CD4-positive, alpha-beta T cell treated with Interleukin-17A for 4 hours (primary cell): ENCODE results near the gene CHCHD3.
"Not testable (repeated sequence)": the region's sequence is repeated elsewhere in the genome, so short reads cannot be mapped to it uniquely, and the experiment has no call there.

Source experiments
- DNase-seq: peaks from one replicate; pipeline ENCODE4 v3.0.0-alpha.2; 2020; ENCODE audit warnings: mixed read lengths

Gene CHCHD3

DNA sequence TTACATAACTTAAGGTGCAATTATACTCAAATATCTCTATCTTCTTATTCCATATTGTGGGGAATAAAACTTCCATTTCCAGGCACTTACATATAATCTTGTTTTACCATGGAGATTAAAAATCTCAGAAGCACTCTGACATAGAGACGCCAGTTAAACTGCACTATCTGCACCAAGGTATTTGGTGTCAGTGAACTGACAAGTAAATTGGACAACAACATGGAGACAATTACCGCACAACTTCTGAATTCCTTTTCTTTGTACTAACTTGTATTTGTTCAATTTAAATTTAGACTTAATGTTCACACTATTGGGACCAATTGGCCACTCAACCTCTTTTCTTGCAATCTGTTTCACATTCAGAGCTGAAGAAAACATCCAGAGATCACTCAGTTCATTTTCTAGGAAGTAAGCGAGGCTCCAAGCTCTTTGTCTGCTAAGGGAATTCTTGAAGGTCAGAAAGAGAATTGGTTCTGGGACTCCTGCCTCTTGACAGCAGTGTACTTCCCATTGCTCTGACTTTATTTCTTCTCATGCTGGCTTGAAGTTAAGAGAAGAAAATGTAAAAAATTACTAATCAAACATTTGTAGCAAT is 184.7 kb downstream of the CHCHD3 start:
- no peak for DNase-seq

DNA sequence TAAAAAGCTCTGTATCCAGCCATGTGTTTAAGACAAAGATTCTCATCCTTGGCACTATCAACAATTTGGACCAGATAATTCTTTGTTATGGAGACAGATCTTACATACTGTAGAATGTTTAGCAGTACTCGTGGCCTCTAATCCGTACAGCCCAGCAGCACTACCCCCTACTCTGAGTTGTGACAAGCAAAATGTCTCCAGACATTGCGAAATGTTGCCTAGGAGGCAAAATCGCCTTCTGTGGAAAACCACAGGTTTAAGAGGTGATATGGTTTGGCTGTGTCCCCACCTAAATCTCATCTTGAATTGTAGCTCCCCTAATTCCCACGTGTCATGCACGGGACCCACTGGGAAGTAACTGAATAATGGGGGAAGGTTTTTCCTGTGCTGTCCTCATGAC is 186.7 kb downstream of the CHCHD3 start:
- DNase-seq, result no peak

DNA sequence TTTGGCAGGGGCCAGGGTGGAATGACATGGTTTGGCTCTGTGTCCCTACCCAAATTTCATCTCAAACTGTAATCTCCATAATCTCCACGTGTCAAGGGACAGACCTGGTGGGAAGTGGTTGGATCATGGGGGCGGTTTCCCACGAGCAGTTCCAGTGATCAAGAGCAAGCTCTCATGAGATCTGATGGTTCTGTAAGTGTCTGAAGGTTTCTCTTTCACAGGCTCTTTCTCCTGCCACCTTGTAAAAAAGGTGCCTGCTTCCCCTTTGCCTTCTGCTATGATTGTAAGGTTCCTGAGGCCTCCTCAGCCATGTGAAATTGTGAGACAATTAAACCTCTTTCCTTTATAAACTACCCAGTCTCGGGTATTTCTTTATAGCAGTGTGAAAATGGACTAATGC is 188.3 kb downstream of the CHCHD3 start:
- DNase-seq, result no peak

DNA sequence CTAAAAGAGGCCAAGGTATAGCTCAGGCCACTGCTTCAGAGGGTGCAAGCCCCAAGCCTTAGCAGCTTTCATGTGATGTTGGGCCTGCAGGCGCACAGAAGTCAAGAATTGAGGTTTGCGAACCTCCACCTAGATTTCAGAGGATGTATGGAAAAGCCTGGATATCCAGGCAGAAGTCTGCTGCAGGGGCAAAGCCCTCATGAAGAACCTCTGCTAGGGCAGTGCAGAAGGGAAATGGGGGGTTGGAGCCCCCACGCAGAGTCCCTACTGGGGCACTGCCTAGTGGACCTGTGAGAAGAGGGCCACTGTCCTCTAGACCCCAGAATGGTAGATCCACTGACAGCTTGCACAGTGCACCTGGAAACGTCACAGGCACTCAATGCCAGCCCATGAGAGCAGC is 189.1 kb downstream of the CHCHD3 start:
- DNase-seq, result not testable (repeated sequence)

DNA sequence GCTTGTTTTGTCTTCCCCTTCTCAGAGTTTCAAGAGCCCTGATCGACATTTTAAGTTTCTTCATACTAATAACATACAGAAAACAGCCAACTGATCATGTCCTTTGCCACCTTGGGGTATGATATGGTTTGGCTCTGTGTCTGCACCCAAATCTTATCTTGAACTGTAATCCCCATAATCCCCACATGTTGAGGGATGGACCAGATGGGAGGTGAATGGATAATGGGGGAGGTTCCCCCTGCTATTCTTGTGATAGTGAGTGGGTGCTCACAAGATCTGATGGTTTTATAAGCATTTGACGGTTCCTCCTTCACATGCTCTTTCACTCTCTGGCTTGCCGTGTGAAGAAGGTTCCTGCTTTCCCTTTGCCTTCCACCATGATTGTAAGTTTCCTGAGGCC is 190.3 kb downstream of the CHCHD3 start:
- no peak for DNase-seq

DNA sequence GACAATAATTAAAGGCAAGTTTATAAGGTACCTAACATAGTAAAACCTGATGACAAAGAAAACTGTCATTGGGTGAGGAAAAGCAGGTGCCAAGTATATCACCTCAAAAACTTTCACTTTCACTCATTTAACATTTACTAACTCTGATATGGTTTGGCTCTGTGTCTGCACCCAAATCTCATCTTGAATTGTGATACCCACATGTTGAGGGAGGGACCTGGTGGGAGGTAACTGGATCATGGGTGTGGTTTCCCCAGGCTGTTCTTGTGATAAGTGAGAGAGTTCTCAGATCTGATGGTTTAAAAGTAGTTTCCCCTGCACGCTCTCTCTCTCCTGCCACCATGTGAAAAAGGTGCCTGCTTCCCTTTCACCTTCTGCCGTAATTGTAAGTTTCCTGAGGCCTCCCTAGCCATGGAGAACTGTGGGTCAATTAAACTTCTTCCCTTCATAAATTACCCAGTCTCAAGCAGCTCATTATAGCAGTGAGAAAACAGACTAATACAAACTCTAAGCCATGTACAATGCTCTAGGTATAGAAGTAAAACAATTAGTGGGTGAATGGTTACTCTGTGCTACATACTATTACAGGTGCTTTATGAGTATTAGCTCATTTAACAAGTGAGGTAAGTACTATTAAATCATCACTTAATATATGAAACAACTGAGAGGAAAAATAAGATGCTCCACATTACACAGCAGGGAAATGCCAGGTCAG is 199.0 kb downstream of the CHCHD3 start:
- DNase-seq, result no peak

DNA sequence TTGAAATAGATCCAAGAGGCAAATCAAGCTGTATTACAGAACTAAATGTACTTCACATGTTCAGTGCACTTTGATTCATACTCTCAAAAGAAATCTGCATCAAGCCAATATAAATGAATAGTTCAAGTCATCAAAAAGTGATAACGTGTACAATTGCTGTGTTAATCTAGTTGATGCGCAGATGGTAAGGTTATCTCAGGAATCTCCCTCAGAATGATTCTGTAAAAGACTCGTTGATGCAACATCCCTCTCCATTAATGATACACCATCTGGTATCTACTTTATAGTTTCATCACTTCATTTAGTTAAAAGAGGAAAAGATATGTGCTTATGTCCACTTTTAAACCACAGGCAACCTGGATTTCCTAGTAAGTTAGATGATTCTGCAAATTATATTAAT is 200.6 kb downstream of the CHCHD3 start:
- DNase-seq, result no peak

DNA sequence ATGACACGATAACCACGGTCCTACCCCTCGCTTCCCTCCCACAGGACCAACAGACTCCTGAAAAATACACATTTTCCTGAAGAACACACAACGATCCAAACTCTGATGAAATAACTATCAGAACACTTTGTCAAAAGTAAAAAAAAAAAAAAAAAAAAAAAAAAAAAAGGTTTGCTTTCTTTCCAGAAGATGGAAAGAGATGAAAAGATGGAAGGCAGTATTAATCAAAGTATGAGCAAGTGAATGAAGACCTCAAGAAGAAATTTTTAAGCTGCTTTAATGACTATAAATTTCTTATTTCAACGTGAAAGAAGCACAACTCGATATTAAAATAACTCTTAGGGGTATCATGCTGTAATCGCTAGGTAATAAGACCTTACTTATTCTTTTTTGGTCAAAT is 202.3 kb downstream of the CHCHD3 start:
- no peak for DNase-seq

DNA sequence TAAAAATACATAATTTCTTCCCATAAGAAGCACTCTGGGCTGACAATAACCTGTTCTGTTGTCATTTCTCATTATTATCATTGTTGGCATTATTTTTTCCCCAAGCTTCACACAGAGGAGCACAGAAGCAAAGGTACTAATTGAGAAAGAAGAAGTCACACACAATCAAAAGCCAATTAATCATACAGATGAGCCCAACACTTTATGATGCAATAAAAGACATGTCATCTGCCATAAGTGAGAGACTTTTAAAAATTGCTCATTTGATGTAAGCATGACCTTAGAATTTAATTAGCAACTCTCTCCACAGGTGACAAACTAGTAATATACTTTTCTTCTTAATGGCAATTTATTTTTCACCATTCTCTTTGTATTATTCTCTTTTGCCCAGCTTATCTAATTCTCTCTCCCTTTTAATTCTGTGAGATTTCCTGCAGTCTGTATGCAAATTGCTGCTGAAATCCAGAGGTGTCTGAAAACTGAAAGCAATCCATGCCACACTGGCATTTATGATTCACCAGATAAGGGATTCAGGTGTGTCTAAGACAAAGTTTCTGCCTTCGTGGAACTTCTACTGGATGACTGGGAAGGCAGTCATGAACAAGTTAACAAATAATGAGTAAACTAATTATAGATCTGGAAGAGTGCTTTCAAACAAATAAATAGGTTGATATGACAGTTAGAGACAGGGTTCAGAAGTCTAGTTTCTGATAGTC is 203.5 kb downstream of the CHCHD3 start:
- DNase-seq, result no peak

DNA sequence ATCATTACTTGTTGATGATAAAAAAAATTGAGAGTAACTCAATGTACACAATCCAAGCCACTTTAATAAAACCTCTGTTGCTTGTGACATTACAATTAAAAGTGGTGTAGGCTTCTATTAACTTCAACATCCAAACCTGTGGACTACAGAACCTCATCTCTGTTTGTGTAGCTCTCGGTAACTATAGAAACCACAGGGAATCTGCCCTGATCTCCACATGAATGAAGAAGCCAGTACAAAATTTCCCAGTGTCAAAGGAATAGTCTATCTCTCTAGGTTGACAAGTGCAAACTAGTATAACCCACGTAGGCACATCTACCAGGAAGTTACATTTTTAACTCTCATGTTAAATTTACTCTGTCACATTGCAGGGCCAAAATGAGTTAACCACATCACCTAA is 204.3 kb downstream of the CHCHD3 start:
- DNase-seq, result no peak

DNA sequence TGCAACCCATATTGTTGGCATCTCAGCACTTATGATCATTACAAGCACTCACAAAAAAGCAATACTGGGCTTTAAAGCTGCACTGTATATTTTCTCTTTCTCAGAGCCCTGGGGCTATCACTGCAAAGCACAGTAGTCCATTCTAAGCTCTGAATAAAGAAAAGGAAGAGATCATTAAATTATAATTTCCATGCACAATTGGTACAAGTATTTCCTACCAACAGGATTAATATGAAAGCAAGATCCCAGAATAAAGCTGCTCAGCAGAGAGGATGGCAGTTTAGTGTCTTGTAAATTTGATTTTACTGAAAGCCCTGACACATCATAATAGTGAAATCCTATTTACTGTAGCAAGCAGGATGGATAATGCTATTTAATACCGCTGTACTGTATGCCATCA is 205.3 kb downstream of the CHCHD3 start:
- no peak for DNase-seq

DNA sequence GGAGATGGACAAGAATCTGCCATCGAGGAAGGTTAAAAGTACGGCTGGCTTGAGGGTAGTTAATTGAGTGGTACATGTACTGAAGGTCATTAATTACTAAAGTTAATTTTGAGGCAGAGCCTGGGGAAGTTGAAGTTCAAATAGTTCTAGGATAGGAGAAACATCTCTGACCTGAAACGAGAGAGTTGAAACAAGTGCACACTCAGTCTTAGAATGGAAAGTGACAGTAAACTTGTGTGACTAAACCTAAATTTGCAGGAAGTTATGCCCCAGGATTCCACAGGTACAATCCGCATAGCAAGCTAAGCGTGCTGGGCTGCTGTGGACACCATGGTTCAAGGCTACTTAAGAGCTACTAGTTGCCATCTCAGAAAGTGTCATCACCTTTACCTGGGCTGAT is 209.9 kb downstream of the CHCHD3 start:
- no peak for DNase-seq

DNA sequence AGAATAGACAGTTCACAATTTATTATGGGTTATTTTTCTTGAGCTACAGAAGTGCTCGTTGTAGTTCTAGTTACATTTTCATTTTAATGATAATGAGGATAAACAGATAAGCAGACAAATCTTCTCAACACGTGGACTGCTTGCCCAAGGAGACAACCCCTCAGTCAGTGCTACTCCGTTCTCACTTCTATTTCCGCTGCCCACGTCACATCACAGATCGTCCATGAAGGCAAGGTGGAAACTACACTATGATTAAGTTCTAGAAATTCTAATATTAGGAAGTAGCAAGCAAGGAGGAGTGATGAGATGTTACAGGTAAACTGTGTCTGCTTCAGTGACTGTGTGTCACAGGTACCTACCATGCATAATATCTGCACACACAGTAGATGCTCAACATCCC is 210.5 kb downstream of the CHCHD3 start:
- no peak for DNase-seq

DNA sequence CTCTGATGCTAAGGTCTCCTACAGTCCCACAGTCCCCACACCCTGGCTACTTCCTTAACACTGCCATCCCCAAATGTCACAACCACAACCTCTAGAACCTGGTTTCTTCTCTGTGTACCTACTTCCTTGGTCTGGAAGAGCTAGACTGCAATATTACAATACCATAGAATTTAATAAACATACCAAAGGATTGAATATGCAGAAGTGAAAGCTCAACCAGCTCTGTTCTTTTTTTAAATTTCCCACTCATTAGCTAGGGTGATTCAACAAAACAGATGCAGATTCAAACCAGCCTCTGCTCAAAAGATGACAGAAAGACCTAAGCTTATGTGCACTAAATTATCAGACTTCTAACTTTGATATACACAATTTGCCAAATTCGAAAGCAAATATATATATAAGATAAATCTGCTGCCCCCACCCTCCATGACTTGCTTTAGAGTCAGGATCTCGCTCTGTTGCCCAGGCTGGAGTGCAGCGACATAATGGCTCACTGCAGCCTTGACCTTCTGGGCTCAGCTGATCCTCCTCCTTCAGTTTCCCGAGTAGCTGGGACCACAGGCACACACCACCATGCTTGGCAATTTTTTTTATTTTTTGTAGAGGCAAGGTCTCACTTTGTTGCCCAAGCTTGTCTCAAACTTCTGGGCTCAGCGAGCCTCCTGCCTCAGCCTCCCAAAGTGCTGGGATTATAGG is 212.6 kb downstream of the CHCHD3 start:
- DNase-seq, result no peak

DNA sequence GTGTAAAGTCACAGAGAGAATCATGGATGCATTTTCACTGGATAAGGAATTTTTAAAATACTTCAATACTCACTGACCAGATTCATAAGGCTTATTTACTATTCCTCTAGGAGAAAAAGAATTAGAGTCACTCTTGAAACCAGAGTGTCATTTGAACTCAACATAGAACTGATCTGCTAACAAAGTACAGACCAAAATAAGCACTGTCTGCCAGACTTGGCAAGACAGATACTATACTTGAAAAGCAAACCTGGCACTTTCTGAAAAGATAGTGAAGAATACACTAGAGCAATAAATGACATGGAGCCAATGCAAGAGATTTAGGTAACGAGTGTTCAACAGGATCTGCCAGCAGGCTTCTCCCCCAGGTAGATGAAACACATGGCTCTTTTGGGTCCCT is 215.3 kb downstream of the CHCHD3 start:
- DNase-seq, result no peak

DNA sequence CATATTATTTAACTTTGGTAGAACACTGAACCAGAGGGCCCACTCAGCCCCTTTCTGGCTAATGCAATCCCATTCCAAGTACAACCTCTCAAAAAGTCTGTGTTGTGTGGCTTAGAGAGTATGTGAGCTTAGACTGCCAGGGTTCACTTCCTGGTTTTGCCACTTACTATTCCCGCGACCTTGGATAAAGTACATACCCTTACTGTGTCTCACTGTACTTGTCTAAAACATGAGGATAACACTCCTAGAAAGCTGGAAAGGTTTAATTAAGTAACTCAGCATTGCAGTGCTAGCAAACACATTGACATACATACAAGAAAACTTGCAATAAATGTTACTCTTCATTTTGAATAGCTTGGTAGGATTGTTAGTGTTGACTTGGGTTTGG is 215.8 kb downstream of the CHCHD3 start:
- no peak for DNase-seq

DNA sequence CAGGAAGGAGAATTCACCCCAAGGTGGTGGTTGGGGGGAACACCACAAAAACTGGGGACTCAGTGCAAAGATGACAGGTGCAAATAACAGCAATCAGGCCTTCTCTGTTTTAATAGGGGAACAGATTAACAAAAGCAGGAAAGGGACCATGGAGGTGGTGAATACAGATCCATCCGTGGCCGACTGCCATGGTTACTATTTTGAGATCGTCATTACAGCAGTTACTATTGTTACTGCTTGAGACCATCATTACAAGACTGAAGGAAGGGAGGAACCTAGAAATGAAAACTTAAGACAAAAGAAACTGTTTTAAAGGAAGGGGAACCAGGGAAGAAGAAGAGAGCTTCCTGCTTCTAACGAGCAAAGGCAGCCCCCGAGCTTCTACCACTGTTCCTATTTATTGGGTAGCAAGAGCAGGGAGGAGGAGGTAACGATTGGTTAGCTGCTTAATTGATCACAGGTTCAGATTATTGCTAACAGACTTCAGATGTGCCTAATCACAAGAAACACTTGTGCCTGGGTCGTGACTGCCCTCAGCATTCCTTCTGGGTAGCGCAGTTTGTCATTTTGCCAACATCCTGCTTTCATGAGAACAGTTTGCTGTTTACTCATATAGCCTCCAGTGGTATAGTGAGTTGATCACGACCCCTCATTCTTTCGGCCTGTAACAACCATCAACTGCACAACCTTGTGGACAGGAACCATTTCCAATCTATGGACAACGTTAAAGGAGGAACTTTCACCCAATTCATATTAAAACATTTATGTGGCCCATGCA is 216.3 kb downstream of the CHCHD3 start:
- DNase-seq, result no peak

DNA sequence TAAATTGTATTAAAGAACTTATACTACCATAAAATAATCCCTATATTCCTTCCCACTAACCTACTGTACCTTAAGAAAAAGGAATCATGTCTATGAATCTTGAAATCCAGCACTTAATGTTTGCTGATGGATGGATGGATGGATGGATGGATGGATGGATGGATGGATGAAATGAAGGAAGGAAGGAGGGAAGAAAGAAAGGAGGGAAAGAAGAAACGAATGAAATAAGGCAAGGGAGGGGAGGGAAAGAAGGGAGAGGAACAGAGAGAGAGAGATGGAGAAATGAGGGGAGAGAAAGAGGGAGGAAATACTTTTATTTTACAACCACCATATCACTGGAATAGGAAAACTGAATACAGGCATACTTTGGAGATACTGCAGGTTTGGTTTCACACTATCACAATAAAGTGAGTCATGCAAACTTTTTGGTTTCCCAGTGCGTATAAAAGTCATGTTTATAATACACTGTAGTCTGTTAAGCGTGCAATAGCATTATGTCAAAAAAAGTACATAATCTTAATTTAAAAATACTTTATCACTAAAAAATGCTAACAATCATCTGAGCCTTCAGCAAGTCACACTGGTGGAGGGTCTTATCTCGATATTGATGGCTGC is 219.8 kb downstream of the CHCHD3 start:
- DNase-seq, result no peak

DNA sequence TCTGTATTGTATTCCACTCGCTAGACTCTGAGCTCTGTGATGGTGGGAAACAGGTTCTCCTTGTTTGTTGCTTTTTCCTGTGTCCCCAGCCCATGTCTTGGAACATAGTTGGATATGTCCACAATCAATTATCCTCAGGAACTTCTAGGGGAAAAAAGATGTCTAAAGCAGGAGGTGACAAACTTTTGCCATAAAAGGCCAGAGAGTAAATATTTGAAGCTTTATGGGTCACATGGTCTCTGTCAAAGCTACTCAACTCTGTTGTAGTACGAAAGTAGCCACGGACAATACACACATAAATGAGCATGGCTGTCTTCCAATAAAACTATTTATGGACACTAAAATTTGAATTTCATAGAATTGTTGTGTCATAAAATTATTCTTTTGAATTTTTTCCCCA is 220.5 kb downstream of the CHCHD3 start:
- DNase-seq, result no peak

DNA sequence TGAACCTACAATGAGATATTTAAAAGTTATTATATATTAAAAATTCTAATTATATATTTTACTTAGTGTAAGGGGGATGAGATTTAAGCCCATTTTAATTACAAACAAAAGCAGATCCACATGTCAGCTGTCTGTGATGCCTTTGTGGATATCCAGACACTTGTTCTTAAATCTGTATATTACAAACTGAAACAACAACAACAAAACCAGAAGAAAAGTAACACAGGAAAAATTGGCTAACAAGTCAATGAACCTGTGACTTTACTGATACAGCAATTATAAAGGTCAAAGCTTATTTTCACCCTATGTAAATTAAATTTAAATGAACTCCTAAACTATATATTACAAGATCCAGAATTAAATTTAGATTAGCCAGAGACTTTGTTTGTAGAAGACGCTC is 222.7 kb downstream of the CHCHD3 start:
- DNase-seq, result no peak

DNA sequence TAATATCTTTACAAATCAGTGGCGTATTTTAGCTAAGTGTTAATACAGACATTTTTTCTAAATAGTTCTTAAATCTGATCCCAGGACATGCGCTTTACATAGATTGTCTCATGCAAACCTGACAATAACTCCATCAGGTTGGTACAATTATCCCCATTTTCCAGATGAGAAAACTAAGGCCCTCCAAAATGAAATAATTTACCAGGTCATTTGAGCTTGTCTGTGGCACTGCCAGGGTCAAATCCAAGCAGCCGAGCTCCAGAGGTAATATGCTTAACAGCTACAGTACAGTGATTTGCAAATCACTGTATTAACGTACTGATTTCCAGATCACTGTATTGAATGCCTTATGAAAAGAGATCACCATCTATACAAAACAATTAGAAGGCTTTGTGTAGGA is 223.1 kb downstream of the CHCHD3 start:
- DNase-seq, result no peak

DNA sequence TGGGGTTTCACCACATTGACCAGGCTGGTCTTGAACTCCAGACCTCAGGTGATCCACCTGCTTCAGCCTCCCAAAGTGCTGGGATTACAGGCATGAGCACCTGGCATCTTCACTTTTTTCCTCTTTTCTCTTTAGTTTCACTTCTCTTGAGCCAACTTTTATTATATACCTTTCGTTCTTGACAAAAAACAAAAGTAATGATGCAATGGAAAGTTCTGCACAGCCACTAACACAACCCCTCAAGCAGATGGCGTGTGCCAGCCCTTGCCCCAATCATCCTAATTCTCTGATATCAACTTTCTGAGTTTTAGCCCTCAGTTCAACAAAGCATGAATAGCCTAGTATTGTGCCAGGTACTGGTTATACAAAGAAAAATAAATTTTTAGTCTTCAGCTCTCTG is 223.6 kb downstream of the CHCHD3 start:
- DNase-seq, result no peak

DNA sequence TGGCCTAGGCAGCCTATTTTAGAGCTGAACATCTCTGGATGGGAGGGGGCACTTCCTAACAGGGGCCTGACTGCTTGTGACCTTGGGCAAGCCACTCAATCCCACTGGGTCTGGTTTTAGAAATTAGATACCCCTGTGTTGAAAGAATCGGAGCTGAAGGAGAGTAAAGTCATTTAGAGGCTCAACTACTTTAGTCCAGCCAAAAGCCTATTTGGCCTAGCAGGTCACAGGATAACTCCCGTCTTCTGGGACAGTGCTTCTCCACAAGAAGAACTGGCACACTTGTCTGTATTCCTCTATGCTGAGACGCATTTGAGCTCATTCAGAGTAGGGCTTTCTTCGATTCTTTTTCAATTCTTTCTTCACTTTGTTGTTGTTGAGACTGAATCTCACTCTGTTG is 224.2 kb downstream of the CHCHD3 start:
- DNase-seq, result no peak
